ENCODE measurements around the gene MYBPC1. TPM values are rescaled to one million over a fixed set of nuclear protein-coding genes. Genes with fewer than 3 reads are reported as not detected.

The MYBPC1 gene
- total RNA-seq, 1 experiment from 2014 or later: not detected

- H3K4me2 ChIP-seq: no peak overlapping the region
- no peak overlapping the region for H3K27ac ChIP-seq
- no peaks in the 10 kb centered on the region for H3K9me2 ChIP-seq (ENCODE audit: insufficient read depth)
- ChIA-PET CTCF (no interaction called here), POLR2A (ENCODE audit: unreplicated experiment) (no interaction called here)
- H3K4me1 ChIP-seq (replicated peaks; ENCODE audit: insufficient read depth): no peaks in the 10 kb centered on the region
- BruUV-seq (replicated peaks): no TSS peak
- H2AFZ ChIP-seq: no peak overlapping the region
- H3F3A ChIP-seq (ENCODE audit: insufficient read depth, low read depth): no peaks in the 10 kb centered on the region
- TF ChIP-seq, protein P1, sequence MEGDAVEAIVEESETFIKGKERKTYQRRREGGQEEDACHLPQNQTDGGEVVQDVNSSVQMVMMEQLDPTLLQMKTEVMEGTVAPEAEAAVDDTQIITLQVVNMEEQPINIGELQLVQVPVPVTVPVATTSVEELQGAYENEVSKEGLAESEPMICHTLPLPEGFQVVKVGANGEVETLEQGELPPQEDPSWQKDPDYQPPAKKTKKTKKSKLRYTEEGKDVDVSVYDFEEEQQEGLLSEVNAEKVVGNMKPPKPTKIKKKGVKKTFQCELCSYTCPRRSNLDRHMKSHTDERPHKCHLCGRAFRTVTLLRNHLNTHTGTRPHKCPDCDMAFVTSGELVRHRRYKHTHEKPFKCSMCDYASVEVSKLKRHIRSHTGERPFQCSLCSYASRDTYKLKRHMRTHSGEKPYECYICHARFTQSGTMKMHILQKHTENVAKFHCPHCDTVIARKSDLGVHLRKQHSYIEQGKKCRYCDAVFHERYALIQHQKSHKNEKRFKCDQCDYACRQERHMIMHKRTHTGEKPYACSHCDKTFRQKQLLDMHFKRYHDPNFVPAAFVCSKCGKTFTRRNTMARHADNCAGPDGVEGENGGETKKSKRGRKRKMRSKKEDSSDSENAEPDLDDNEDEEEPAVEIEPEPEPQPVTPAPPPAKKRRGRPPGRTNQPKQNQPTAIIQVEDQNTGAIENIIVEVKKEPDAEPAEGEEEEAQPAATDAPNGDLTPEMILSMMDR (conservative IDR thresholded peaks at IDR 0.05): no peak
- TF ChIP-seq EZH2 (IDR thresholded peaks at IDR 0.05; ENCODE audit: low read depth): no peak
- no peaks in the 10 kb centered on the region for H3K27me3 ChIP-seq (ENCODE audit: insufficient read depth, low read depth)
- H3K36me3 ChIP-seq (ENCODE audit: low read depth): no peaks in the 10 kb centered on the region
- intact Hi-C loops (cut with micrococcal nuclease; ENCODE audit: unreplicated experiment): no loop called here
- H3K4me3 ChIP-seq: no peak overlapping the region
- no peaks in the 10 kb centered on the region for H3K9me3 ChIP-seq (ENCODE audit: insufficient read depth, low read depth)
- no peak for DNase-seq
- H3K79me2 ChIP-seq (ENCODE audit: low read depth): no peaks in the 10 kb centered on the region
- H4K20me1 ChIP-seq (ENCODE audit: insufficient read depth): no peaks in the 10 kb centered on the region
These were observed 71.4 kb downstream of the MYBPC1 start for GRCh38 chr12:101666052-101666728.

- Histone ChIP-seq H4K20me1 (ENCODE audit: insufficient read depth) (no peaks in the 10 kb centered on the region), H3K27me3 (ENCODE audit: insufficient read depth, low read depth) (no peaks in the 10 kb centered on the region), H3K9me3 (ENCODE audit: insufficient read depth, low read depth) (no peaks in the 10 kb centered on the region), H3K9me2 (ENCODE audit: insufficient read depth) (no peaks in the 10 kb centered on the region), H3K36me3 (ENCODE audit: low read depth) (no peaks in the 10 kb centered on the region), H3K79me2 (ENCODE audit: low read depth) (no peaks in the 10 kb centered on the region), H3K4me3 (no peak overlapping the region), H2AFZ (no peak overlapping the region), H3K4me1 (replicated peaks; ENCODE audit: insufficient read depth) (no peaks in the 10 kb centered on the region), H3F3A (ENCODE audit: insufficient read depth, low read depth) (no peaks in the 10 kb centered on the region), H3K27ac (no peak overlapping the region), H3K4me2 (no peak overlapping the region)
- ChIA-PET CTCF (interaction anchor here (0.7 kb wide), 1 partner anchor 100 kb away, joined by 3 read pairs; no protein-coding TSS in a partner anchor), POLR2A (ENCODE audit: unreplicated experiment) (interaction anchor here (0.6 to 0.7 kb wide), 2 partner anchors 92 to 228 kb away, joined by 5 to 20 read pairs; no protein-coding TSS in a partner anchor)
- intact Hi-C loops (cut with micrococcal nuclease; ENCODE audit: unreplicated experiment): no loop called here
- no peak for DNase-seq
- TF ChIP-seq EZH2 (IDR thresholded peaks at IDR 0.05; ENCODE audit: low read depth): no peak
- TF ChIP-seq, protein P1 (conservative IDR thresholded peaks at IDR 0.05): no peak
- BruUV-seq (replicated peaks): no TSS peak
These were observed 72.8 kb downstream of the MYBPC1 start for GRCh38 chr12:101667591-101667990.

- Histone ChIP-seq H3K27me3 (ENCODE audit: insufficient read depth, low read depth) (no peaks in the 10 kb centered on the region), H3K4me2 (no peak overlapping the region), H3K79me2 (ENCODE audit: low read depth) (no peaks in the 10 kb centered on the region), H3F3A (ENCODE audit: insufficient read depth, low read depth) (no peaks in the 10 kb centered on the region), H3K4me1 (replicated peaks; ENCODE audit: insufficient read depth) (no peaks in the 10 kb centered on the region), H2AFZ (no peak overlapping the region), H3K27ac (no peak overlapping the region), H4K20me1 (ENCODE audit: insufficient read depth) (no peaks in the 10 kb centered on the region), H3K9me3 (ENCODE audit: insufficient read depth, low read depth) (no peaks in the 10 kb centered on the region), H3K36me3 (ENCODE audit: low read depth) (no peaks in the 10 kb centered on the region), H3K4me3 (no peak overlapping the region), H3K9me2 (ENCODE audit: insufficient read depth) (no peaks in the 10 kb centered on the region)
- no peak for DNase-seq
- no peak for TF ChIP-seq EZH2 (IDR thresholded peaks at IDR 0.05; ENCODE audit: low read depth)
- TF ChIP-seq, protein P1 (conservative IDR thresholded peaks at IDR 0.05): peak; percentile 56
- ChIA-PET POLR2A (ENCODE audit: unreplicated experiment) (no interaction called here), CTCF (no interaction called here)
- BruUV-seq (replicated peaks): no TSS peak
- intact Hi-C loops (cut with micrococcal nuclease; ENCODE audit: unreplicated experiment): no loop called here
These were observed 75.4 kb downstream of the MYBPC1 start for GRCh38 chr12:101670007-101670671.
